ENCODE data around the gene MCRIP1. TPM values are rescaled to one million over a fixed set of nuclear protein-coding genes. Genes with fewer than 3 reads are reported as not detected.

Gene MCRIP1
- total and polyA plus RNA-seq, 2 of the 13 experiments (the other 11 are each of a cell fraction or from before 2014, with no cell fraction given) = 79.7 to 84.9 TPM

- no peak for TF ChIP-seq PAXIP1 (CRISPR knock-in tag; conservative IDR thresholded peaks at IDR 0.05)
- no peak for TF ChIP-seq ISL2 (CRISPR knock-in tag; IDR thresholded peaks at IDR 0.05)
- TF ChIP-seq ZNF44 (CRISPR knock-in tag; IDR thresholded peaks at IDR 0.05) = no peak
- no peak for TF ChIP-seq ZSCAN12 (CRISPR knock-in tag; IDR thresholded peaks at IDR 0.05)
- 0 out of 2 replicates have a peak, but pooled peaks have one; percentile 7 for TF ChIP-seq ATF5 (CRISPR knock-in tag; IDR thresholded peaks at IDR 0.05; ENCODE audit: low read depth)
- no peak for TF ChIP-seq KLF15 (CRISPR knock-in tag; IDR thresholded peaks at IDR 0.05; ENCODE audit: borderline replicate concordance)
- no peak for TF ChIP-seq ZNF547 (CRISPR knock-in tag; IDR thresholded peaks at IDR 0.05)
- no peak for TF ChIP-seq ZNF136 (CRISPR knock-in tag; IDR thresholded peaks at IDR 0.05; ENCODE audit: low read depth)
- no peak for TF ChIP-seq ZNF792 (CRISPR knock-in tag; IDR thresholded peaks at IDR 0.05)
- no peak; the same call in 1 of the 2 replicates for TF ChIP-seq KDM5B (CRISPR knock-in tag; IDR thresholded peaks at IDR 0.05; ENCODE audit: borderline replicate concordance)
- no peak for TF ChIP-seq ZNF362 (CRISPR knock-in tag; IDR thresholded peaks at IDR 0.05; ENCODE audit: borderline replicate concordance)
- TF ChIP-seq ZNF230 (CRISPR knock-in tag; IDR thresholded peaks at IDR 0.05) = no peak
- no peak for TF ChIP-seq IRF2 (CRISPR knock-in tag; IDR thresholded peaks at IDR 0.05)
- peak; percentile 16; the same call in 1 of the 2 replicates for TF ChIP-seq NCOR1 (IDR thresholded peaks at IDR 0.05; ENCODE audit: borderline replicate concordance, low read length)
- TF ChIP-seq MIER3 (CRISPR knock-in tag; IDR thresholded peaks at IDR 0.05; ENCODE audit: borderline replicate concordance) = no peak
- TF ChIP-seq ZNF562 (CRISPR knock-in tag; IDR thresholded peaks at IDR 0.05; ENCODE audit: borderline replicate concordance) = no peak
- TF ChIP-seq HES4 (CRISPR knock-in tag; IDR thresholded peaks at IDR 0.05; ENCODE audit: borderline replicate concordance) = no peak
Measured at GRCh38 chr17:81833921-81834830, 1.1 kb upstream of the MCRIP1 start (continued).
